Prostate gland (tissue), 2 donors: ENCODE measurements around the gene ADPRM. TPM values are rescaled to one million over a fixed set of nuclear protein-coding genes. Genes with fewer than 3 reads are reported as not detected.

Experiments
- DNase-seq: peaks from one replicate; pipeline ENCODE4 v3.0.0-alpha.2; 2019; ENCODE audit warnings: low spot score
- H3K27ac ChIP-seq, 2 donors: fragments of 200-600 bp; sonication (generic); 2 replicates each; pipeline ENCODE4 v1.5.1; 2017 to 2019
- H3K27me3 ChIP-seq: fragments of 200-600 bp; sonication (generic); replicated peaks from 2 replicates; pipeline ENCODE4 v1.5.1; 2019; ENCODE audit not compliant: insufficient read depth
- H3K36me3 ChIP-seq, 2 donors: fragments of 200-600 bp; sonication (generic); 1 replicate in 1 of 2; 2 replicates in 1 of 2; pipeline versions ENCODE4 v1.5.1 to v1.8.1; 2017 to 2019
- H3K4me1 ChIP-seq: fragments of 200-600 bp; sonication (generic); replicated peaks from 2 replicates; pipeline ENCODE4 v1.5.1; 2019
- H3K4me3 ChIP-seq, 2 donors: fragments of 200-600 bp; sonication (generic); 2 replicates each; pipeline ENCODE4 v1.5.1; 2017 to 2019
- H3K9me3 ChIP-seq: fragments of 200-600 bp; sonication (generic); 2 replicates; pipeline ENCODE4 v1.5.1; 2017
- CTCF ChIP-seq, 4 experiments: fragments of 200-600 bp in 2 of 4; fragments of 450-650 bp in 2 of 4; sonication (generic) in 2 of 4; IDR thresholded peaks; 1 replicate in 3 of 4; 2 replicates in 1 of 4; pipeline ENCODE4 v1.5.1; 2016 to 2019; ENCODE audit warnings: antibody characterized with exemption in 4 of 4, mild to moderate bottlenecking in 2 of 4, moderate library complexity in 2 of 4
- POLR2A ChIP-seq: fragments of 450-650 bp; IDR thresholded peaks from one replicate; pipeline ENCODE4 v1.6.1; 2016; ENCODE audit warnings: antibody characterized with exemption, mild to moderate bottlenecking
- POLR2AphosphoS5 ChIP-seq: sonication (generic); formaldehyde crosslinking; IDR thresholded peaks from one replicate; pipeline ENCODE4 v1.6.1; 2017; ENCODE audit warnings: antibody characterized with exemption
- WGBS: methylation state at CpG from one replicate; pipeline ENCODE4 v1.1.5; 2018; 5-methylcytosine and 5-hydroxymethylcytosine counted together
- intact Hi-C: fragments of 100-400 bp; cut with DNase I; formaldehyde crosslinking; loops from one replicate; pipeline ENCODE4 v1.14.2; 2022
- total RNA-seq, 2 donors: library from RNA; depleted of rRNA; stranded (reverse); fragments of >200 nt; gene quantifications; one replicate each; pipeline ENCODE4 v1.1.0, GENCODE V29; 2016

The ADPRM gene
- total RNA-seq, 2 donors from 2014 or later = 9.7 to 23.1 TPM

GRCh38 chr17:10651927-10652326 lies 45.5 kb upstream of the ADPRM start:
- Histone ChIP-seq H3K4me3 (no peak overlapping the region), H3K27ac (no peak overlapping the region), H3K4me1 (no peaks in the 10 kb centered on the region), H3K9me3 (no peaks in the 10 kb centered on the region), H3K27me3 (no peaks in the 10 kb centered on the region), H3K36me3 (no peaks in the 10 kb centered on the region)
- intact Hi-C loops = no loop called here
- DNase-seq = no peak
- 79% methylated on average over 9 of the region's 9 CpGs for WGBS
- TF ChIP-seq CTCF (IDR thresholded peaks at IDR 0.05) (no peak), POLR2A (no peak), POLR2AphosphoS5 (no peak)

GRCh38 chr17:10652984-10653659 lies 44.3 kb upstream of the ADPRM start:
- intact Hi-C loops = no loop called here

GRCh38 chr17:10653987-10654386 lies 43.4 kb upstream of the ADPRM start:
- H3K4me3 ChIP-seq = no peak overlapping the region
- H3K9me3 ChIP-seq = no peaks in the 10 kb centered on the region
- intact Hi-C loops = no loop called here
- no peak for TF ChIP-seq CTCF (IDR thresholded peaks at IDR 0.05)
- no peak for TF ChIP-seq POLR2A
- no peak for TF ChIP-seq POLR2AphosphoS5
- no peaks in the 10 kb centered on the region for H3K4me1 ChIP-seq
- 69% methylated on average over 5 of the region's 5 CpGs for WGBS
- no peaks in the 10 kb centered on the region for H3K36me3 ChIP-seq
- no peaks in the 10 kb centered on the region for H3K27me3 ChIP-seq
- DNase-seq = no peak
- no peak overlapping the region for H3K27ac ChIP-seq

More at GRCh38 chr17:10652984-10653659, 44.3 kb upstream of the ADPRM start:
- Histone ChIP-seq H3K9me3 (no peaks in the 10 kb centered on the region), H3K27ac (no peak overlapping the region), H3K36me3 (no peaks in the 10 kb centered on the region), H3K4me3 (no peak overlapping the region), H3K27me3 (no peaks in the 10 kb centered on the region), H3K4me1 (no peaks in the 10 kb centered on the region)
- WGBS = 68% methylated on average over 11 of the region's 11 CpGs
- no peak for TF ChIP-seq POLR2A
- no peak for TF ChIP-seq CTCF (IDR thresholded peaks at IDR 0.05)
- no peak for TF ChIP-seq POLR2AphosphoS5
- DNase-seq = no peak

GRCh38 chr17:10657148-10657547 lies 40.2 kb upstream of the ADPRM start, which contains the start of gene MYH3:
TSS of gene MYH3 (minus strand) at chr17:10657309. CDS start at chr17:10655064, 2,245 bp downstream.
- 71% methylated on average over 15 of the region's 15 CpGs for WGBS
- Histone ChIP-seq H3K4me1 (no peaks in the 10 kb centered on the region), H3K27ac (no peak within 1 kb of the TSS), H3K27me3 (no peaks in the 10 kb centered on the region), H3K9me3 (no peaks in the 10 kb centered on the region), H3K36me3 (no peaks in the 10 kb centered on the region), H3K4me3 (no peak within 1 kb of the TSS)
- TF ChIP-seq CTCF (IDR thresholded peaks at IDR 0.05) = no peak
- TF ChIP-seq POLR2AphosphoS5 = no peak
- no peak for TF ChIP-seq POLR2A
- intact Hi-C loops = no loop called here
- no peak for DNase-seq

- no peaks in the 10 kb centered on the region for H3K9me3 ChIP-seq
- TF ChIP-seq POLR2AphosphoS5 = no peak
- no peak for TF ChIP-seq POLR2A
- no peak for TF ChIP-seq CTCF (IDR thresholded peaks at IDR 0.05)
- intact Hi-C loops = no loop called here
- no peak overlapping the region for H3K4me3 ChIP-seq
- H3K36me3 ChIP-seq = no peaks in the 10 kb centered on the region
- no peak overlapping the region for H3K27ac ChIP-seq
- no peaks in the 10 kb centered on the region for H3K4me1 ChIP-seq
- no peak for DNase-seq
- WGBS = 75% methylated on average over 10 of the region's 10 CpGs
- no peaks in the 10 kb centered on the region for H3K27me3 ChIP-seq
Measured at GRCh38 chr17:10657879-10658278, 39.5 kb upstream of the ADPRM start.
